Prostate gland (tissue), 2 donors: Measurements from ENCODE around the gene PTMA. TPM values are rescaled to one million over a fixed set of nuclear protein-coding genes. Genes with fewer than 3 reads are reported as not detected.

Source experiments
- DNase-seq: peaks from one replicate; pipeline ENCODE4 v3.0.0-alpha.2; 2019; ENCODE audit warnings: low spot score
- H3K27ac ChIP-seq, 2 donors: fragments of 200-600 bp; sonication (generic); 2 replicates each; pipeline ENCODE4 v1.5.1; 2017 to 2019
- H3K27me3 ChIP-seq: fragments of 200-600 bp; sonication (generic); replicated peaks from 2 replicates; pipeline ENCODE4 v1.5.1; 2019; ENCODE audit not compliant: insufficient read depth
- H3K36me3 ChIP-seq, 2 donors: fragments of 200-600 bp; sonication (generic); 1 replicate in 1 of 2; 2 replicates in 1 of 2; pipeline versions ENCODE4 v1.5.1 to v1.8.1; 2017 to 2019
- H3K4me1 ChIP-seq: fragments of 200-600 bp; sonication (generic); replicated peaks from 2 replicates; pipeline ENCODE4 v1.5.1; 2019
- H3K4me3 ChIP-seq, 2 donors: fragments of 200-600 bp; sonication (generic); 2 replicates each; pipeline ENCODE4 v1.5.1; 2017 to 2019
- H3K9me3 ChIP-seq: fragments of 200-600 bp; sonication (generic); 2 replicates; pipeline ENCODE4 v1.5.1; 2017
- CTCF ChIP-seq, 4 experiments: fragments of 200-600 bp in 2 of 4; fragments of 450-650 bp in 2 of 4; sonication (generic) in 2 of 4; IDR thresholded peaks; 1 replicate in 3 of 4; 2 replicates in 1 of 4; pipeline ENCODE4 v1.5.1; 2016 to 2019; ENCODE audit warnings: antibody characterized with exemption in 4 of 4, mild to moderate bottlenecking in 2 of 4, moderate library complexity in 2 of 4
- POLR2A ChIP-seq: fragments of 450-650 bp; IDR thresholded peaks from one replicate; pipeline ENCODE4 v1.6.1; 2016; ENCODE audit warnings: antibody characterized with exemption, mild to moderate bottlenecking
- POLR2AphosphoS5 ChIP-seq: sonication (generic); formaldehyde crosslinking; IDR thresholded peaks from one replicate; pipeline ENCODE4 v1.6.1; 2017; ENCODE audit warnings: antibody characterized with exemption
- WGBS: methylation state at CpG from one replicate; pipeline ENCODE4 v1.1.5; 2018; 5-methylcytosine and 5-hydroxymethylcytosine counted together
- intact Hi-C: fragments of 100-400 bp; cut with DNase I; formaldehyde crosslinking; loops from one replicate; pipeline ENCODE4 v1.14.2; 2022
- total RNA-seq, 2 donors: library from RNA; depleted of rRNA; stranded (reverse); fragments of >200 nt; gene quantifications; one replicate each; pipeline ENCODE4 v1.1.0, GENCODE V29; 2016

The PTMA gene
- total RNA-seq, 2 donors from 2014 or later, result 418 to 613 TPM

GRCh38 chr2:231699006-231699405, 9.3 kb upstream of the PTMA start:
- intact Hi-C loops, result no loop called here
- no peak overlapping the region for H3K27ac ChIP-seq
- 57% methylated on average over 9 of the region's 9 CpGs for WGBS

GRCh38 chr2:231701456-231702373, 6.6 kb upstream of the PTMA start:
- 37% methylated on average over 22 of the region's 22 CpGs for WGBS
- H3K9me3 ChIP-seq, result no peaks in the 10 kb centered on the region
- peak overlapping the region; percentile 30 to 58 for H3K27ac ChIP-seq
- intact Hi-C loops, result no loop called here
- no peak overlapping the region for H3K4me3 ChIP-seq
- peaks cover 4% of the 10 kb centered on the region for H3K4me1 ChIP-seq
- peak; percentile 94 for DNase-seq
- TF ChIP-seq POLR2AphosphoS5 (peak; percentile 79), CTCF (IDR thresholded peaks at IDR 0.05) (no peak), POLR2A (no peak)
- no peaks in the 10 kb centered on the region for H3K36me3 ChIP-seq
- H3K27me3 ChIP-seq, result no peaks in the 10 kb centered on the region

More at GRCh38 chr2:231699006-231699405, 9.3 kb upstream of the PTMA start:
- no peaks in the 10 kb centered on the region for H3K4me1 ChIP-seq
- DNase-seq, result no peak
- H3K4me3 ChIP-seq, result no peak overlapping the region
- H3K27me3 ChIP-seq, result no peaks in the 10 kb centered on the region
- no peak for TF ChIP-seq CTCF (IDR thresholded peaks at IDR 0.05)
- TF ChIP-seq POLR2AphosphoS5, result no peak
- TF ChIP-seq POLR2A, result no peak
- no peaks in the 10 kb centered on the region for H3K36me3 ChIP-seq
- no peaks in the 10 kb centered on the region for H3K9me3 ChIP-seq

- 100% methylated on average over 3 of the region's 3 CpGs for WGBS
- Histone ChIP-seq H3K4me1 (peaks cover 4% of the 10 kb centered on the region), H3K27me3 (no peaks in the 10 kb centered on the region), H3K9me3 (no peaks in the 10 kb centered on the region), H3K36me3 (no peaks in the 10 kb centered on the region), H3K4me3 (no peak overlapping the region), H3K27ac (no peak overlapping the region)
- no peak for DNase-seq
- no peak for TF ChIP-seq POLR2AphosphoS5
- no peak for TF ChIP-seq POLR2A
- TF ChIP-seq CTCF (IDR thresholded peaks at IDR 0.05), result no peak
- intact Hi-C loops, result no loop called here
Observed at GRCh38 chr2:231704017-231704416, 4.3 kb upstream of the PTMA start.

- Histone ChIP-seq H3K4me3 (peak overlapping the region; percentile 69), H3K36me3 (no peaks in the 10 kb centered on the region), H3K27ac (peak overlapping the region; percentile 99 to 100), H3K9me3 (no peaks in the 10 kb centered on the region), H3K27me3 (no peaks in the 10 kb centered on the region), H3K4me1 (peaks cover 4% of the 10 kb centered on the region)
- DNase-seq, result peak; percentile 99
- WGBS, result 1% methylated on average over 66 of the region's 66 CpGs
- intact Hi-C loops, result loop anchor here (2.0 kb wide), 2 partner anchors 26 to 94 kb away; no protein-coding TSS in a partner anchor
- TF ChIP-seq POLR2A (peak; percentile 90), POLR2AphosphoS5 (peak; percentile 98), CTCF (IDR thresholded peaks at IDR 0.05) (peak; percentile 92 to 98 (median 94))
Observed at GRCh38 chr2:231706731-231707624, 1.3 kb upstream of the PTMA start.
